GM23338 (cell line): ENCODE results near the gene PRSS23.

Experiments used
- CREB1 ChIP-seq: fragments of 250-450 bp; sonication (Bioruptor Pico); IDR thresholded peaks from 2 replicates; pipeline ENCODE4 v1.5.0; 2020; ENCODE audit warnings: low read depth, mild to moderate bottlenecking, moderate library complexity
- EZH2 ChIP-seq: fragments of 200-600 bp; sonication (generic); IDR thresholded peaks from one replicate; pipeline ENCODE4 v1.8.0; 2017; ENCODE audit warnings: antibody characterized with exemption, mild to moderate bottlenecking, low read depth; ENCODE audit not compliant: unreplicated experiment
- EZH2phosphoT487 ChIP-seq: fragments of 200-600 bp; sonication (generic); IDR thresholded peaks from one replicate; pipeline ENCODE4 v1.8.1; 2018; ENCODE audit warnings: antibody characterized with exemption; ENCODE audit not compliant: unreplicated experiment
- JUNB ChIP-seq: IDR thresholded peaks from one replicate; pipeline ENCODE4 v1.6.1; 2016; ENCODE audit warnings: antibody characterized with exemption; ENCODE audit not compliant: unreplicated experiment
- NANOG ChIP-seq: IDR thresholded peaks from 2 replicates; pipeline ENCODE4 v1.6.1; 2016; ENCODE audit warnings: antibody characterized with exemption, borderline replicate concordance
- POLR2AphosphoS5 ChIP-seq: IDR thresholded peaks from 2 replicates; pipeline ENCODE4 v1.6.1; 2016; ENCODE audit warnings: antibody characterized with exemption, low read depth
- STAT1 ChIP-seq: IDR thresholded peaks from one replicate; pipeline ENCODE4 v1.6.1; 2016; ENCODE audit warnings: antibody characterized with exemption; ENCODE audit not compliant: unreplicated experiment
- ZNF114 ChIP-seq: fragments of 250-450 bp; sonication (Bioruptor Pico); IDR thresholded peaks from 2 replicates; pipeline ENCODE4 v1.5.0; 2020; ENCODE audit warnings: mild to moderate bottlenecking, moderate library complexity
- ZNF331 ChIP-seq: fragments of 250-450 bp; sonication (Bioruptor Pico); IDR thresholded peaks from 2 replicates; pipeline ENCODE4 v1.5.0; 2020; ENCODE audit warnings: low read depth, mild to moderate bottlenecking, moderate library complexity
- TF ChIP-seq, protein P1 (sequence below), 2 experiments: fragments of 200-600 bp in 1 of 2; sonication (generic) in 1 of 2; conservative IDR thresholded peaks; 2 replicates each; pipeline versions ENCODE4 v1.5.1 to v1.6.1; 2016 to 2017; ENCODE audit warnings: antibody characterized with exemption in 2 of 2, low read depth in 2 of 2, mild to moderate bottlenecking in 2 of 2, moderate library complexity in 1 of 2
- TF ChIP-seq, protein P2 (sequence below): IDR thresholded peaks from one replicate; pipeline ENCODE4 v1.6.1; 2018; ENCODE audit warnings: antibody characterized with exemption; ENCODE audit not compliant: unreplicated experiment
- TF ChIP-seq, protein P3 (sequence below): IDR thresholded peaks from 2 replicates; pipeline ENCODE4 v1.6.1; 2016; ENCODE audit warnings: antibody characterized with exemption
- TF ChIP-seq, protein P4 (sequence below): fragments of 250-450 bp; sonication (Bioruptor Pico); IDR thresholded peaks from 2 replicates; pipeline ENCODE4 v1.5.0; 2020; ENCODE audit warnings: mild to moderate bottlenecking, moderate library complexity

DNA sequence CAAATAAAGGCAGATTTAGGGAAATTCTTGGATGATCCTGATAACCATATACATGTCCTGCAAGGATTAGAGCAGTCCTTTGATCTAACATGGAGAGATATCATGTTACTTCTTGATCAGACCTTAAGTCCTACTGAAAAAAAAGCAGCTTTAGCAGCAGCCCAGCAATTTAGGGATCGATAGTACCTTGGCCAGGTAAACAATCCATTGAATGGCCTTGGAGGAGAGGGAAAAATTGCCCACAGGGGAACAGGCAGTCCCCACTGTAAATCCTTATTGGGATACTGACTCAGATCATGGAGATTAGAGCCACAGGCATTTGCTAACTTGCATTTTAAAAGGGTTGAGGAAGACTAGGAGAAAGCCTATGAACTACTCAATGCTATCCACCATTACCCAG, 47.8 kb downstream of the PRSS23 start:
- TF ChIP-seq, protein P1, sequence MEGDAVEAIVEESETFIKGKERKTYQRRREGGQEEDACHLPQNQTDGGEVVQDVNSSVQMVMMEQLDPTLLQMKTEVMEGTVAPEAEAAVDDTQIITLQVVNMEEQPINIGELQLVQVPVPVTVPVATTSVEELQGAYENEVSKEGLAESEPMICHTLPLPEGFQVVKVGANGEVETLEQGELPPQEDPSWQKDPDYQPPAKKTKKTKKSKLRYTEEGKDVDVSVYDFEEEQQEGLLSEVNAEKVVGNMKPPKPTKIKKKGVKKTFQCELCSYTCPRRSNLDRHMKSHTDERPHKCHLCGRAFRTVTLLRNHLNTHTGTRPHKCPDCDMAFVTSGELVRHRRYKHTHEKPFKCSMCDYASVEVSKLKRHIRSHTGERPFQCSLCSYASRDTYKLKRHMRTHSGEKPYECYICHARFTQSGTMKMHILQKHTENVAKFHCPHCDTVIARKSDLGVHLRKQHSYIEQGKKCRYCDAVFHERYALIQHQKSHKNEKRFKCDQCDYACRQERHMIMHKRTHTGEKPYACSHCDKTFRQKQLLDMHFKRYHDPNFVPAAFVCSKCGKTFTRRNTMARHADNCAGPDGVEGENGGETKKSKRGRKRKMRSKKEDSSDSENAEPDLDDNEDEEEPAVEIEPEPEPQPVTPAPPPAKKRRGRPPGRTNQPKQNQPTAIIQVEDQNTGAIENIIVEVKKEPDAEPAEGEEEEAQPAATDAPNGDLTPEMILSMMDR (conservative IDR thresholded peaks at IDR 0.05; ENCODE audit: low read depth in 2 of 2) = no peak
- TF ChIP-seq, protein P2, sequence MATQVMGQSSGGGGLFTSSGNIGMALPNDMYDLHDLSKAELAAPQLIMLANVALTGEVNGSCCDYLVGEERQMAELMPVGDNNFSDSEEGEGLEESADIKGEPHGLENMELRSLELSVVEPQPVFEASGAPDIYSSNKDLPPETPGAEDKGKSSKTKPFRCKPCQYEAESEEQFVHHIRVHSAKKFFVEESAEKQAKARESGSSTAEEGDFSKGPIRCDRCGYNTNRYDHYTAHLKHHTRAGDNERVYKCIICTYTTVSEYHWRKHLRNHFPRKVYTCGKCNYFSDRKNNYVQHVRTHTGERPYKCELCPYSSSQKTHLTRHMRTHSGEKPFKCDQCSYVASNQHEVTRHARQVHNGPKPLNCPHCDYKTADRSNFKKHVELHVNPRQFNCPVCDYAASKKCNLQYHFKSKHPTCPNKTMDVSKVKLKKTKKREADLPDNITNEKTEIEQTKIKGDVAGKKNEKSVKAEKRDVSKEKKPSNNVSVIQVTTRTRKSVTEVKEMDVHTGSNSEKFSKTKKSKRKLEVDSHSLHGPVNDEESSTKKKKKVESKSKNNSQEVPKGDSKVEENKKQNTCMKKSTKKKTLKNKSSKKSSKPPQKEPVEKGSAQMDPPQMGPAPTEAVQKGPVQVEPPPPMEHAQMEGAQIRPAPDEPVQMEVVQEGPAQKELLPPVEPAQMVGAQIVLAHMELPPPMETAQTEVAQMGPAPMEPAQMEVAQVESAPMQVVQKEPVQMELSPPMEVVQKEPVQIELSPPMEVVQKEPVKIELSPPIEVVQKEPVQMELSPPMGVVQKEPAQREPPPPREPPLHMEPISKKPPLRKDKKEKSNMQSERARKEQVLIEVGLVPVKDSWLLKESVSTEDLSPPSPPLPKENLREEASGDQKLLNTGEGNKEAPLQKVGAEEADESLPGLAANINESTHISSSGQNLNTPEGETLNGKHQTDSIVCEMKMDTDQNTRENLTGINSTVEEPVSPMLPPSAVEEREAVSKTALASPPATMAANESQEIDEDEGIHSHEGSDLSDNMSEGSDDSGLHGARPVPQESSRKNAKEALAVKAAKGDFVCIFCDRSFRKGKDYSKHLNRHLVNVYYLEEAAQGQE = no peak
- no peak for TF ChIP-seq STAT1
- TF ChIP-seq EZH2phosphoT487 = no peak
- TF ChIP-seq POLR2AphosphoS5 = no peak
- no peak for TF ChIP-seq ZNF331 (CRISPR knock-in tag)
- no peak for TF ChIP-seq EZH2
- TF ChIP-seq CREB1 (CRISPR knock-in tag) = no peak
- TF ChIP-seq NANOG = no peak
- TF ChIP-seq JUNB = no peak
- TF ChIP-seq, protein P3, sequence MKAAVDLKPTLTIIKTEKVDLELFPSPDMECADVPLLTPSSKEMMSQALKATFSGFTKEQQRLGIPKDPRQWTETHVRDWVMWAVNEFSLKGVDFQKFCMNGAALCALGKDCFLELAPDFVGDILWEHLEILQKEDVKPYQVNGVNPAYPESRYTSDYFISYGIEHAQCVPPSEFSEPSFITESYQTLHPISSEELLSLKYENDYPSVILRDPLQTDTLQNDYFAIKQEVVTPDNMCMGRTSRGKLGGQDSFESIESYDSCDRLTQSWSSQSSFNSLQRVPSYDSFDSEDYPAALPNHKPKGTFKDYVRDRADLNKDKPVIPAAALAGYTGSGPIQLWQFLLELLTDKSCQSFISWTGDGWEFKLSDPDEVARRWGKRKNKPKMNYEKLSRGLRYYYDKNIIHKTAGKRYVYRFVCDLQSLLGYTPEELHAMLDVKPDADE = no peak
- TF ChIP-seq, protein P4, sequence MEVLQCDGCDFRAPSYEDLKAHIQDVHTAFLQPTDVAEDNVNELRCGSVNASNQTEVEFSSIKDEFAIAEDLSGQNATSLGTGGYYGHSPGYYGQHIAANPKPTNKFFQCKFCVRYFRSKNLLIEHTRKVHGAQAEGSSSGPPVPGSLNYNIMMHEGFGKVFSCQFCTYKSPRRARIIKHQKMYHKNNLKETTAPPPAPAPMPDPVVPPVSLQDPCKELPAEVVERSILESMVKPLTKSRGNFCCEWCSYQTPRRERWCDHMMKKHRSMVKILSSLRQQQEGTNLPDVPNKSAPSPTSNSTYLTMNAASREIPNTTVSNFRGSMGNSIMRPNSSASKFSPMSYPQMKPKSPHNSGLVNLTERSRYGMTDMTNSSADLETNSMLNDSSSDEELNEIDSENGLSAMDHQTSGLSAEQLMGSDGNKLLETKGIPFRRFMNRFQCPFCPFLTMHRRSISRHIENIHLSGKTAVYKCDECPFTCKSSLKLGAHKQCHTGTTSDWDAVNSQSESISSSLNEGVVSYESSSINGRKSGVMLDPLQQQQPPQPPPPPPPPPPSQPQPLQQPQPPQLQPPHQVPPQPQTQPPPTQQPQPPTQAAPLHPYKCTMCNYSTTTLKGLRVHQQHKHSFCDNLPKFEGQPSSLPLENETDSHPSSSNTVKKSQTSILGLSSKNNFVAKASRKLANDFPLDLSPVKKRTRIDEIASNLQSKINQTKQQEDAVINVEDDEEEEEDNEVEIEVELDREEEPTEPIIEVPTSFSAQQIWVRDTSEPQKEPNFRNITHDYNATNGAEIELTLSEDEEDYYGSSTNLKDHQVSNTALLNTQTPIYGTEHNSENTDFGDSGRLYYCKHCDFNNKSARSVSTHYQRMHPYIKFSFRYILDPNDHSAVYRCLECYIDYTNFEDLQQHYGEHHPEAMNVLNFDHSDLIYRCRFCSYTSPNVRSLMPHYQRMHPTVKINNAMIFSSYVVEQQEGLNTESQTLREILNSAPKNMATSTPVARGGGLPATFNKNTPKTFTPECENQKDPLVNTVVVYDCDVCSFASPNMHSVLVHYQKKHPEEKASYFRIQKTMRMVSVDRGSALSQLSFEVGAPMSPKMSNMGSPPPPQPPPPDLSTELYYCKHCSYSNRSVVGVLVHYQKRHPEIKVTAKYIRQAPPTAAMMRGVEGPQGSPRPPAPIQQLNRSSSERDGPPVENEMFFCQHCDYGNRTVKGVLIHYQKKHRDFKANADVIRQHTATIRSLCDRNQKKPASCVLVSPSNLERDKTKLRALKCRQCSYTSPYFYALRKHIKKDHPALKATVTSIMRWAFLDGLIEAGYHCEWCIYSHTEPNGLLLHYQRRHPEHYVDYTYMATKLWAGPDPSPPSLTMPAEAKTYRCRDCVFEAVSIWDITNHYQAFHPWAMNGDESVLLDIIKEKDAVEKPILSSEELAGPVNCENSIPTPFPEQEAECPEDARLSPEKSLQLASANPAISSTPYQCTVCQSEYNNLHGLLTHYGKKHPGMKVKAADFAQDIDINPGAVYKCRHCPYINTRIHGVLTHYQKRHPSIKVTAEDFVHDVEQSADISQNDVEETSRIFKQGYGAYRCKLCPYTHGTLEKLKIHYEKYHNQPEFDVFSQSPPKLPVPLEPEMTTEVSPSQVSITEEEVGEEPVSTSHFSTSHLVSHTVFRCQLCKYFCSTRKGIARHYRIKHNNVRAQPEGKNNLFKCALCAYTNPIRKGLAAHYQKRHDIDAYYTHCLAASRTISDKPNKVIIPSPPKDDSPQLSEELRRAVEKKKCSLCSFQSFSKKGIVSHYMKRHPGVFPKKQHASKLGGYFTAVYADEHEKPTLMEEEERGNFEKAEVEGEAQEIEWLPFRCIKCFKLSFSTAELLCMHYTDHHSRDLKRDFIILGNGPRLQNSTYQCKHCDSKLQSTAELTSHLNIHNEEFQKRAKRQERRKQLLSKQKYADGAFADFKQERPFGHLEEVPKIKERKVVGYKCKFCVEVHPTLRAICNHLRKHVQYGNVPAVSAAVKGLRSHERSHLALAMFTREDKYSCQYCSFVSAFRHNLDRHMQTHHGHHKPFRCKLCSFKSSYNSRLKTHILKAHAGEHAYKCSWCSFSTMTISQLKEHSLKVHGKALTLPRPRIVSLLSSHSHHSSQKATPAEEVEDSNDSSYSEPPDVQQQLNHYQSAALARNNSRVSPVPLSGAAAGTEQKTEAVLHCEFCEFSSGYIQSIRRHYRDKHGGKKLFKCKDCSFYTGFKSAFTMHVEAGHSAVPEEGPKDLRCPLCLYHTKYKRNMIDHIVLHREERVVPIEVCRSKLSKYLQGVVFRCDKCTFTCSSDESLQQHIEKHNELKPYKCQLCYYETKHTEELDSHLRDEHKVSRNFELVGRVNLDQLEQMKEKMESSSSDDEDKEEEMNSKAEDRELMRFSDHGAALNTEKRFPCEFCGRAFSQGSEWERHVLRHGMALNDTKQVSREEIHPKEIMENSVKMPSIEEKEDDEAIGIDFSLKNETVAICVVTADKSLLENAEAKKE (CRISPR knock-in tag) = no peak
- TF ChIP-seq ZNF114 (CRISPR knock-in tag) = no peak
